NCI-H748 treated with DMSO at 0.1 percent for 48 hours (cell line): ENCODE data around the gene MPPE1.
"Not testable (repeated sequence)": the region's sequence is repeated elsewhere in the genome, so short reads cannot be mapped to it uniquely, and the experiment has no call there.

ENCODE experiments used
- DNase-seq: peaks from one replicate; lab custom pipeline; 2025; lab: John Stamatoyannopoulos, UW

Gene MPPE1

GRCh38 chr18:11857177-11857887, 50.8 kb downstream of the MPPE1 start:
- DNase-seq, result no peak

- not testable (repeated sequence) for DNase-seq
Measured at GRCh38 chr18:11854554-11854953, 53.6 kb downstream of the MPPE1 start.

GRCh38 chr18:11851806-11852337, 56.2 kb downstream of the MPPE1 start:
- DNase-seq, result peak; percentile 14

- DNase-seq, result peak; percentile 90
Measured at GRCh38 chr18:11851146-11851805, 56.8 kb downstream of the MPPE1 start, which contains the start of gene CHMP1B. TSS of gene CHMP1B (plus strand) at chr18:11851413. CDS start at chr18:11851512, 99 bp downstream.

- DNase-seq, result peak; percentile 63
Measured at GRCh38 chr18:11850821-11851145, 57.3 kb downstream of the MPPE1 start.

GRCh38 chr18:11849841-11850634, 58.1 kb downstream of the MPPE1 start:
- peak; percentile 19 for DNase-seq

- no peak for DNase-seq
Measured at GRCh38 chr18:11849279-11849678, 58.8 kb downstream of the MPPE1 start.

- DNase-seq, result no peak
Measured at GRCh38 chr18:11847811-11848210, 60.3 kb downstream of the MPPE1 start.

GRCh38 chr18:11845654-11846053, 62.5 kb downstream of the MPPE1 start:
- DNase-seq, result no peak

- DNase-seq, result no peak
Measured at GRCh38 chr18:11844436-11844835, 63.7 kb downstream of the MPPE1 start.

- no peak for DNase-seq
Measured at GRCh38 chr18:11842562-11842961, 65.6 kb downstream of the MPPE1 start.

GRCh38 chr18:11840493-11840892, 67.6 kb downstream of the MPPE1 start:
- DNase-seq, result no peak

GRCh38 chr18:11839556-11839955, 68.6 kb downstream of the MPPE1 start:
- no peak for DNase-seq

GRCh38 chr18:11834772-11835171, 73.3 kb downstream of the MPPE1 start:
- no peak for DNase-seq
